ENCODE results near the gene RAB3D.

RAB3D gene

DNA sequence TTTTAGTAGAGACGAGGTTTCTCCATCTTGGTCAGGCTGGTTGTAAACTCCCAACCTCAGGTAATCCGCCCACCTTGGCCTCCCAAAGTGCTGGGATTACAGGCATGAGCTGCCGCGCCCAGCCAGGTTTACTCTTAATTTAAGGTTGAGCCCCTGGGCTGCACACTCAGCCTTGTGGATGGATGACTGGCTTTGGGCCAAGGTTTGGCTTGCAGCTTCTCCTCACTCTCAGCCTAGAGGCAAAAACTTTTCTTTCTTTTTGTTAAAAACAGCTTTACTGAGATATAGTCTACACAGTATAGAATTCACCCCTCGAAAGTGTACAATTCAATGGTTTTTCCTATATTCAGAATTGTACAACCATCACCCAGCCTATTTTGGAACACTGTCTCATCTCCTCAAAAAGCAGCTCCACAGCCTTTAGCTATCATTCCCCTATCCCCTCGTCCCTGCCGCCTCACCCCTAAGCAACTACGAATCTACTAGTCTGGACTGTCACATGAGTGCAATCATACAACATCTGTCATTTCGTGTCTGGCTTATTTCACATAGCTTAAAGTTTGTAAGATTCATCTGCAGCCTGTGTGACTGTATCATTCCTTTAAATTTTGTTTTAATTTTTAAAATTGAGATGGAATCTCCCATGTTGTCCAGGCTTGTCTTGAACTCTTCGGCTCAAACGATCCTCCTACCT lies 58.0 kb downstream of the RAB3D start:
- H3K27me3 Mint-ChIP-seq = peaks cover 58% of the 10 kb centered on the region
- no peak overlapping the region for H3K27ac Mint-ChIP-seq
- H3K9me3 Mint-ChIP-seq = peaks cover 4% of the 10 kb centered on the region
- H3K4me3 Mint-ChIP-seq = no peak overlapping the region
- no peak for DNase-seq
- H3K36me3 Mint-ChIP-seq (ENCODE audit: low read depth) = no peaks in the 10 kb centered on the region
- peaks cover 9% of the 10 kb centered on the region for H3K4me1 Mint-ChIP-seq (ENCODE audit: low read depth)

DNA sequence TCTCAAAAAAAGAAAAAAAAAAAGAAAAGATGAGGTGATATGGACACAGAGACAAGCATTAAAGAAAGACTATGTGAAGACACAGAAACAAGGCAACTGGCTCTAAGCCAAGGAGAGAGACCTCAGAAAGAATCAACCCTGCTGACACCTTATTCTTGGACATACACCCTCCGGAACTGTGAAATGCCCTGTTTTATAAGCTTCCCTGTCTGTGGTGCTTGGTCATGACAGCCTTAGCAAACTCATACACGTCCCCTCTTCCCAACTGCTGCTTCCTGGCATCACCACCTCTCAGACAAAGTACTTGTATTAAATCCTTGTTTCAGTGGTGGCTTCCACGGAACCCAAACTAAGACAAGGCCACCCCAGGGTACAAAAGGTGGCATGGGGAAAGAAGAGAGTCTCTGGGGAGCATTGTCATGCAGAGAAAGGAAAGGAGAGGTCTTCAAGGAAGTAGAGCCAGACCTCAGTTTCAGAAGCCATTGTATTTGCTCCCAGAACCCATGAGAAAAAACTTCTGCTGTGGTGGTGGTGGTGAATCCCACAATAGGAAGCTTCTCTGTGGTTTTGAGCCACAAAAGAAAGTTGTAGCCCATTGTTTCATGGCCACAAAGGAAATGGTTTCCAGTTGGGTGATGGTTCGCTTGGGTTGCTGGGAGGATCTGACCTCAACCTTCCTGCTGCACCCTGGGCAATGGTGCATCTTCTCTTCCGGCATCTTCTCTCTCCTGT lies 59.8 kb downstream of the RAB3D start:
- Mint-ChIP-seq H3K9me3 (peaks cover 4% of the 10 kb centered on the region), H3K36me3 (ENCODE audit: low read depth) (no peaks in the 10 kb centered on the region), H3K27me3 (peaks cover 61% of the 10 kb centered on the region), H3K27ac (no peak overlapping the region), H3K4me3 (no peak overlapping the region), H3K4me1 (ENCODE audit: low read depth) (peaks cover 8% of the 10 kb centered on the region)
- DNase-seq = peak; percentile 33

DNA sequence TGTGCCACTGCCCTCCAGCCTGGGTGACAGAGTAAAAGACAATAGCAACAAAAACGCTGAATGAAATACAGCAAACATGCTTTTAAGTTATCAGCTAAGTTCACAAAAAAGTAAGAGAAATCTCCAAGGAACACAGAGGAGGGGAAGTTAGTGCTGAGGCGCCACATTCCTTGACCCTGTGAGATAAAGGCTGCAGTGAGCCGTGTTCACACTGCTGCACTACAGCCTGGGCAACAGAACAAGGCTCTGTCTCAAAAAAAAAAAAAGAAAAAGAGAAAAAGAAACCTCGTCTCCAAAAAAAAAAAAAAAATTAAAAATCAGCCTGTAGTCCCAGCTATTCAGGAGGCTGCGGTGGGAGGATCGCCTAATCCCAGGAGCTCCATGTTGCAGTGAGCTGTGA lies 60.8 kb downstream of the RAB3D start:
- DNase-seq = no peak
- peaks cover 8% of the 10 kb centered on the region for H3K4me1 Mint-ChIP-seq (ENCODE audit: low read depth)
- H3K4me3 Mint-ChIP-seq = no peak overlapping the region
- H3K27me3 Mint-ChIP-seq = peaks cover 60% of the 10 kb centered on the region
- no peak overlapping the region for H3K27ac Mint-ChIP-seq
- peaks cover 4% of the 10 kb centered on the region for H3K9me3 Mint-ChIP-seq
- no peaks in the 10 kb centered on the region for H3K36me3 Mint-ChIP-seq (ENCODE audit: low read depth)

DNA sequence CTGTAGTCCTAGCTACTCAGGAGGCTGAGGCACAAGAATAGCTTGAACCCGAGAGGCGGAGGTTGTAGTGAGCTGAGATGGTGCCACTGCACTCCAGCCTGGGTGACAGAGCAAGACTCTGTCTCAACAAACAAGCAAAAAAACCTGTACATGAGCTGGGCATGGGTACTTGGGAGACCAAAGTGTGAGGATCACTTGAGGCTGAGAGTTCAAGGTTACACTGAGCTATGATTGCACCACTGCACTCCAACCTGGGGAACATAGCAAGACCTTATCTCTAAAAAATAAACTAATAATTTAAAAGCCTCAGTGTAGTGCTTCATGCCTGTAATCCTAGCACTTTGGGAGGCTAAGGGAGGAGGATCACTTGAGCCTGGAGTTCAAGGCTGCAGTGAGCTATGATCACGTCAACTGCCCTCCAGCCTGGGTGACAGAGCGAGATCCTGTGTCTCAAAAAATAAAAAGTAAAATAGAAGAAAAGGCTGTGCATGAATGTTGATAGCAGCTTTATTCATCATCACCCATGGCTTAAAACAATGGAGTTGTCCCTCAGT lies 64.8 kb downstream of the RAB3D start:
- Mint-ChIP-seq H3K9me3 (peaks cover 4% of the 10 kb centered on the region), H3K27ac (no peak overlapping the region), H3K4me1 (ENCODE audit: low read depth) (peaks cover 4% of the 10 kb centered on the region), H3K4me3 (no peak overlapping the region), H3K27me3 (peaks cover 38% of the 10 kb centered on the region), H3K36me3 (ENCODE audit: low read depth) (no peaks in the 10 kb centered on the region)
- no peak for DNase-seq

DNA sequence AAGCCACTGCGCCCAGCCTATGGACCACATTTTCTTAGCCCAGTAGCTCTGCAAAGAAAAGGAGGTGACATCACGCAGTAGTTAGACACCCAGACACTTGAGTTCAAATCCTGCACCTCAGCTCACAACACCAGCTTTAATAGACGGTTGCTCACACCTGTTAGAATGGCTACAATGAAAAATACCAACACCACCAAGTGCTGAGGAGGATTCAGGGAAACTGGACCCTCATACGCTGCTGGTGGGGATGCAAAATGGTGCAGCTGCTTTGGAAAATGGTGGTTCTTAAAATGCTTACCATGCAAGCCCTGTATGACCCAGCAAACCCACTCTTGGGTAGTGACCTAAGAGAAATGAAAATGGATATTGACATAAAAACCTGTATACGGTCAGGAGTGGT lies 65.5 kb downstream of the RAB3D start:
- DNase-seq = no peak
- H3K27me3 Mint-ChIP-seq = peaks cover 42% of the 10 kb centered on the region
- no peaks in the 10 kb centered on the region for H3K36me3 Mint-ChIP-seq (ENCODE audit: low read depth)
- no peaks in the 10 kb centered on the region for H3K4me1 Mint-ChIP-seq (ENCODE audit: low read depth)
- H3K27ac Mint-ChIP-seq = no peak overlapping the region
- no peak overlapping the region for H3K4me3 Mint-ChIP-seq
- peaks cover 2% of the 10 kb centered on the region for H3K9me3 Mint-ChIP-seq

DNA sequence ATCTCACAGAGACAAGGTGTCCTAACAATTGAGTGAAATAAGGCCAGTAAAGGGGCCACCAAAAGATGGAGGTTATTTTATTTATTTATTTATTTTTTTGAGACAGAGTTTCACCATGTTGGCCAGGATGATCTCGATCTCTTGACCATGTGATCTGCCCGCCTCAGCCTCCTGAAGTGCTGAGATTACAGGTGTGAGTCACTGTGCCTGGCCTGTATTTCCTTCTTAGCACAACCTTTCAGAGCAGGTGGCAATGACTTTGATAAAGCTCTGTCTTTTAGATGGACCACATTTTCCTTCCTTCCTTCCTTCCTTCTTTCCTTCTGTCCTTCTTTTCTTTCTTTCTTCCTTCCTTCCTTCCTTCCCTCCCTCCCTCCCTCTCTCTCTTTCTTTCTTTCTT lies 66.2 kb downstream of the RAB3D start:
- Mint-ChIP-seq H3K27ac (no peak overlapping the region), H3K4me1 (ENCODE audit: low read depth) (no peaks in the 10 kb centered on the region), H3K9me3 (peaks cover 2% of the 10 kb centered on the region), H3K36me3 (ENCODE audit: low read depth) (no peaks in the 10 kb centered on the region), H3K27me3 (peaks cover 44% of the 10 kb centered on the region), H3K4me3 (no peak overlapping the region)
- no peak for DNase-seq

Data from activated T-cell treated with anti-CD3 and anti-CD28 coated beads, Interleukin-2, amount 50 U/mL, for 24 hours (primary cell).